Measurements from ENCODE around the gene SCML1.

Gene SCML1

GRCh38 chrX:17743913-17744312 is 6.6 kb downstream of the SCML1 start:
- no peak overlapping the region for H3K4me3 ChIP-seq (ENCODE audit: low read depth, low read length)
- H3K23ac ChIP-seq (ENCODE audit: low read length) = no peak overlapping the region
- H2BK12ac ChIP-seq (ENCODE audit: low read length) = no peak overlapping the region
- no peak overlapping the region for H3K9ac ChIP-seq (ENCODE audit: low read length)
- no peak overlapping the region for H3K4me2 ChIP-seq (ENCODE audit: low read length)
- WGBS (ENCODE audit: extremely low coverage, insufficient coverage, insufficient read length) = no CpG with 5 or more reads among the region's 2 CpGs
- no peak overlapping the region for H2AFZ ChIP-seq (ENCODE audit: insufficient read depth, low read length, poor library complexity)
- no peaks in the 10 kb centered on the region for H3K9me3 ChIP-seq (ENCODE audit: insufficient read depth, low read depth, low read length)
- H3K4ac ChIP-seq (ENCODE audit: low read depth, low read length) = no peak overlapping the region
- H3K18ac ChIP-seq (ENCODE audit: low read length) = no peak overlapping the region
- H3K36me3 ChIP-seq (ENCODE audit: control insufficient read depth in 1 of 2, insufficient read depth in 2 of 2, low read length in 2 of 2) = no peaks in the 10 kb centered on the region
- H3K79me2 ChIP-seq (ENCODE audit: control insufficient read depth, insufficient read depth, low read length, poor library complexity) = no peaks in the 10 kb centered on the region
- H4K12ac ChIP-seq (ENCODE audit: low read depth, low read length) = no peak overlapping the region
- no peak overlapping the region for H4K91ac ChIP-seq (ENCODE audit: low read depth, low read length)
- H3K27me3 ChIP-seq (ENCODE audit: insufficient read depth, low read length) = no peaks in the 10 kb centered on the region
- H2AK5ac ChIP-seq (ENCODE audit: low read length) = no peak overlapping the region
- H2BK5ac ChIP-seq (ENCODE audit: low read depth, low read length, poor library complexity) = no peak overlapping the region
- no peak overlapping the region for H3K14ac ChIP-seq (ENCODE audit: low read length)
- DNase-seq = no peak
- H4K8ac ChIP-seq (ENCODE audit: low read depth, low read length) = no peak overlapping the region
- H3K79me1 ChIP-seq (ENCODE audit: low read length) = no peaks in the 10 kb centered on the region
- H3K4me1 ChIP-seq (ENCODE audit: control insufficient read depth in 1 of 2, insufficient read depth in 2 of 2, low read length in 2 of 2) = no peaks in the 10 kb centered on the region
- H3K27ac ChIP-seq (ENCODE audit: low read depth, low read length) = no peak overlapping the region
- no peak overlapping the region for H2BK120ac ChIP-seq (ENCODE audit: insufficient read depth, low read length, poor library complexity)

GRCh38 chrX:17744896-17745523 is 7.7 kb downstream of the SCML1 start:
- Histone ChIP-seq H3K14ac (ENCODE audit: low read length) (no peak overlapping the region), H3K4ac (ENCODE audit: low read depth, low read length) (no peak overlapping the region), H3K4me3 (ENCODE audit: low read depth, low read length) (no peak overlapping the region), H3K4me1 (ENCODE audit: control insufficient read depth in 1 of 2, insufficient read depth in 2 of 2, low read length in 2 of 2) (no peaks in the 10 kb centered on the region), H2BK120ac (ENCODE audit: insufficient read depth, low read length, poor library complexity) (no peak overlapping the region), H3K23ac (ENCODE audit: low read length) (no peak overlapping the region), H3K18ac (ENCODE audit: low read length) (no peak overlapping the region), H3K36me3 (ENCODE audit: control insufficient read depth in 1 of 2, insufficient read depth in 2 of 2, low read length in 2 of 2) (peaks cover 0 to 1% of the 10 kb centered on the region in 2 experiments), H3K79me1 (ENCODE audit: low read length) (no peaks in the 10 kb centered on the region), H2AK5ac (ENCODE audit: low read length) (no peak overlapping the region), H3K4me2 (ENCODE audit: low read length) (no peak overlapping the region), H2AFZ (ENCODE audit: insufficient read depth, low read length, poor library complexity) (no peak overlapping the region), H2BK5ac (ENCODE audit: low read depth, low read length, poor library complexity) (no peak overlapping the region), H3K9ac (ENCODE audit: low read length) (no peak overlapping the region), H4K8ac (ENCODE audit: low read depth, low read length) (no peak overlapping the region), H2BK12ac (ENCODE audit: low read length) (no peak overlapping the region), H3K27ac (ENCODE audit: low read depth, low read length) (no peak overlapping the region), H4K12ac (ENCODE audit: low read depth, low read length) (no peak overlapping the region), H3K27me3 (ENCODE audit: insufficient read depth, low read length) (no peaks in the 10 kb centered on the region), H4K91ac (ENCODE audit: low read depth, low read length) (no peak overlapping the region), H3K79me2 (ENCODE audit: control insufficient read depth, insufficient read depth, low read length, poor library complexity) (no peaks in the 10 kb centered on the region), H3K9me3 (ENCODE audit: insufficient read depth, low read depth, low read length) (no peaks in the 10 kb centered on the region)
- no peak for DNase-seq
- no CpG with 5 or more reads among the region's 2 CpGs for WGBS (ENCODE audit: extremely low coverage, insufficient coverage, insufficient read length)

- no peaks in the 10 kb centered on the region for H3K79me1 ChIP-seq (ENCODE audit: low read length)
- H4K91ac ChIP-seq (ENCODE audit: low read depth, low read length) = no peak overlapping the region
These were observed 10.4 kb downstream of the SCML1 start for GRCh38 chrX:17747692-17748091.

GRCh38 chrX:17748684-17749083 is 11.4 kb downstream of the SCML1 start:
- H3K9ac ChIP-seq (ENCODE audit: low read length) = no peak overlapping the region
- H3K4me1 ChIP-seq (ENCODE audit: control insufficient read depth in 1 of 2, insufficient read depth in 2 of 2, low read length in 2 of 2) = no peaks in the 10 kb centered on the region
- H2AK5ac ChIP-seq (ENCODE audit: low read length) = no peak overlapping the region
- no peak overlapping the region for H4K91ac ChIP-seq (ENCODE audit: low read depth, low read length)
- no peak overlapping the region for H3K14ac ChIP-seq (ENCODE audit: low read length)
- no peaks in the 10 kb centered on the region for H3K79me1 ChIP-seq (ENCODE audit: low read length)
- H3K4me2 ChIP-seq (ENCODE audit: low read length) = no peak overlapping the region
- no peak overlapping the region for H3K4me3 ChIP-seq (ENCODE audit: low read depth, low read length)
- H3K79me2 ChIP-seq (ENCODE audit: control insufficient read depth, insufficient read depth, low read length, poor library complexity) = no peaks in the 10 kb centered on the region
- peaks cover 0 to 3% of the 10 kb centered on the region in 2 experiments for H3K36me3 ChIP-seq (ENCODE audit: control insufficient read depth in 1 of 2, insufficient read depth in 2 of 2, low read length in 2 of 2)
- no peak for DNase-seq
- no peak overlapping the region for H4K12ac ChIP-seq (ENCODE audit: low read depth, low read length)
- no peak overlapping the region for H3K27ac ChIP-seq (ENCODE audit: low read depth, low read length)
- no peak overlapping the region for H3K23ac ChIP-seq (ENCODE audit: low read length)
- H3K4ac ChIP-seq (ENCODE audit: low read depth, low read length) = no peak overlapping the region
- WGBS (ENCODE audit: extremely low coverage, insufficient coverage, insufficient read length) = no CpG with 5 or more reads among the region's 5 CpGs
- H3K27me3 ChIP-seq (ENCODE audit: insufficient read depth, low read length) = no peaks in the 10 kb centered on the region
- no peak overlapping the region for H3K18ac ChIP-seq (ENCODE audit: low read length)
- H2BK120ac ChIP-seq (ENCODE audit: insufficient read depth, low read length, poor library complexity) = no peak overlapping the region
- H2AFZ ChIP-seq (ENCODE audit: insufficient read depth, low read length, poor library complexity) = no peak overlapping the region
- H4K8ac ChIP-seq (ENCODE audit: low read depth, low read length) = no peak overlapping the region
- H2BK12ac ChIP-seq (ENCODE audit: low read length) = no peak overlapping the region
- H3K9me3 ChIP-seq (ENCODE audit: insufficient read depth, low read depth, low read length) = no peaks in the 10 kb centered on the region
- no peak overlapping the region for H2BK5ac ChIP-seq (ENCODE audit: low read depth, low read length, poor library complexity)

More at GRCh38 chrX:17747692-17748091, 10.4 kb downstream of the SCML1 start:
- no peak overlapping the region for H4K12ac ChIP-seq (ENCODE audit: low read depth, low read length)
- H3K36me3 ChIP-seq (ENCODE audit: control insufficient read depth in 1 of 2, insufficient read depth in 2 of 2, low read length in 2 of 2) = peaks cover 0 to 3% of the 10 kb centered on the region in 2 experiments
- no peak overlapping the region for H3K14ac ChIP-seq (ENCODE audit: low read length)
- no peak overlapping the region for H3K4me3 ChIP-seq (ENCODE audit: low read depth, low read length)
- H3K23ac ChIP-seq (ENCODE audit: low read length) = no peak overlapping the region
- H4K8ac ChIP-seq (ENCODE audit: low read depth, low read length) = no peak overlapping the region
- no peak overlapping the region for H3K27ac ChIP-seq (ENCODE audit: low read depth, low read length)
- H2BK5ac ChIP-seq (ENCODE audit: low read depth, low read length, poor library complexity) = no peak overlapping the region
- H3K4ac ChIP-seq (ENCODE audit: low read depth, low read length) = no peak overlapping the region
- no peaks in the 10 kb centered on the region for H3K4me1 ChIP-seq (ENCODE audit: control insufficient read depth in 1 of 2, insufficient read depth in 2 of 2, low read length in 2 of 2)
- no peaks in the 10 kb centered on the region for H3K79me2 ChIP-seq (ENCODE audit: control insufficient read depth, insufficient read depth, low read length, poor library complexity)
- no peak overlapping the region for H2AK5ac ChIP-seq (ENCODE audit: low read length)
- H2BK120ac ChIP-seq (ENCODE audit: insufficient read depth, low read length, poor library complexity) = no peak overlapping the region
- no peaks in the 10 kb centered on the region for H3K9me3 ChIP-seq (ENCODE audit: insufficient read depth, low read depth, low read length)
- H3K9ac ChIP-seq (ENCODE audit: low read length) = no peak overlapping the region
- H2AFZ ChIP-seq (ENCODE audit: insufficient read depth, low read length, poor library complexity) = no peak overlapping the region
- H3K18ac ChIP-seq (ENCODE audit: low read length) = no peak overlapping the region
- no peak for DNase-seq
- WGBS (ENCODE audit: extremely low coverage, insufficient coverage, insufficient read length) = no CpG with 5 or more reads among the region's 5 CpGs
- no peak overlapping the region for H2BK12ac ChIP-seq (ENCODE audit: low read length)
- no peaks in the 10 kb centered on the region for H3K27me3 ChIP-seq (ENCODE audit: insufficient read depth, low read length)
- no peak overlapping the region for H3K4me2 ChIP-seq (ENCODE audit: low read length)

Measured in trophoblast cell (in vitro differentiated cells and primary cell).